Measurements from ENCODE around the gene ARHGAP31.

The ARHGAP31 gene

GRCh38 chr3:119293105-119293870, 895 bp upstream of the ARHGAP31 start:
- Histone ChIP-seq H3K79me2 (no peaks in the 10 kb centered on the region), H3K4me2 (ENCODE audit: low read length) (peak overlapping the region; percentile 98), H3K27ac (no peak overlapping the region), H3K4me1 (peaks cover 5% of the 10 kb centered on the region), H3K36me3 (ENCODE audit: control insufficient read depth, insufficient read depth, low read length) (no peaks in the 10 kb centered on the region), H3K9me3 (ENCODE audit: control insufficient read depth, low read length) (no peaks in the 10 kb centered on the region), H2AFZ (peak overlapping the region; percentile 97), H3K27me3 (ENCODE audit: control insufficient read depth, insufficient read depth, low read length) (no peaks in the 10 kb centered on the region), H3K9ac (no peak overlapping the region), H3K4me3 (ENCODE audit: low read depth, low read length) (peak overlapping the region; percentile 79)
- TF ChIP-seq CTCF (IDR thresholded peaks at IDR 0.05) = no peak

- Histone ChIP-seq H3K27me3 (ENCODE audit: control insufficient read depth, insufficient read depth, low read length) (no peaks in the 10 kb centered on the region), H3K36me3 (ENCODE audit: control insufficient read depth, insufficient read depth, low read length) (no peaks in the 10 kb centered on the region), H3K79me2 (no peaks in the 10 kb centered on the region), H3K9ac (peak overlapping the region; percentile 2), H3K4me1 (peaks cover 5% of the 10 kb centered on the region), H3K4me3 (ENCODE audit: low read depth, low read length) (peak overlapping the region; percentile 79), H3K27ac (peak overlapping the region; percentile 73), H3K4me2 (ENCODE audit: low read length) (peak overlapping the region; percentile 98), H2AFZ (peak overlapping the region; percentile 97), H3K9me3 (ENCODE audit: control insufficient read depth, low read length) (no peaks in the 10 kb centered on the region)
- no peak for TF ChIP-seq CTCF (IDR thresholded peaks at IDR 0.05)
These were observed 801 bp downstream of the ARHGAP31 start for GRCh38 chr3:119294696-119295671.

- Histone ChIP-seq H2AFZ (peak overlapping the region; percentile 34), H3K9ac (no peak overlapping the region), H3K27ac (peak overlapping the region; percentile 18), H3K4me1 (peaks cover 5% of the 10 kb centered on the region), H3K4me2 (ENCODE audit: low read length) (no peak overlapping the region), H3K4me3 (ENCODE audit: low read depth, low read length) (peak overlapping the region; percentile 7), H3K79me2 (no peaks in the 10 kb centered on the region), H3K27me3 (ENCODE audit: control insufficient read depth, insufficient read depth, low read length) (no peaks in the 10 kb centered on the region), H3K36me3 (ENCODE audit: control insufficient read depth, insufficient read depth, low read length) (no peaks in the 10 kb centered on the region), H3K9me3 (ENCODE audit: control insufficient read depth, low read length) (no peaks in the 10 kb centered on the region)
- TF ChIP-seq CTCF (IDR thresholded peaks at IDR 0.05) = no peak
These were observed 1.9 kb downstream of the ARHGAP31 start for GRCh38 chr3:119295816-119296726.

- H3K79me2 ChIP-seq = no peaks in the 10 kb centered on the region
- no peak overlapping the region for H2AFZ ChIP-seq
- no peak overlapping the region for H3K9ac ChIP-seq
- no peak overlapping the region for H3K4me2 ChIP-seq (ENCODE audit: low read length)
- no peak overlapping the region for H3K4me3 ChIP-seq (ENCODE audit: low read depth, low read length)
- H3K9me3 ChIP-seq (ENCODE audit: control insufficient read depth, low read length) = no peaks in the 10 kb centered on the region
- peaks cover 5% of the 10 kb centered on the region for H3K4me1 ChIP-seq
- H3K27ac ChIP-seq = no peak overlapping the region
- no peaks in the 10 kb centered on the region for H3K27me3 ChIP-seq (ENCODE audit: control insufficient read depth, insufficient read depth, low read length)
- no peak for TF ChIP-seq CTCF (IDR thresholded peaks at IDR 0.05)
- no peaks in the 10 kb centered on the region for H3K36me3 ChIP-seq (ENCODE audit: control insufficient read depth, insufficient read depth, low read length)
These were observed 2.5 kb downstream of the ARHGAP31 start for GRCh38 chr3:119296727-119297122.

All from parathyroid adenoma (tissue), 2 donors.